ENCODE results near the gene COL4A6. TPM values are rescaled to one million over a fixed set of nuclear protein-coding genes. Genes with fewer than 3 reads are reported as not detected.

Gene COL4A6
- total and polyA plus RNA-seq, 8 donors, result 1.2 to 17.5 (median 14.2) TPM

GRCh38 chrX:108198420-108198819 is 239.8 kb downstream of the COL4A6 start:
- H3K9me3 ChIP-seq, result no peaks in the 10 kb centered on the region
- peaks cover 0 to 24% of the 10 kb centered on the region in 2 donors for H3K27me3 ChIP-seq
- intact Hi-C loops (cut with DNase I), result no loop called here
- no peaks in the 10 kb centered on the region for H3K36me3 ChIP-seq
- no peak overlapping the region for H3K4me3 ChIP-seq
- DNase-seq (no peak), ATAC-seq (peak; percentile 21)
- H3K27ac ChIP-seq, result no peak overlapping the region
- TF ChIP-seq CTCF (IDR thresholded peaks at IDR 0.05), result no peak
- no peaks in the 10 kb centered on the region for H3K4me1 ChIP-seq

- H3K36me3 ChIP-seq, result no peaks in the 10 kb centered on the region
- ATAC-seq (peak; percentile 17), DNase-seq (no peak)
- TF ChIP-seq CTCF (IDR thresholded peaks at IDR 0.05), result no peak
- intact Hi-C loops (cut with DNase I), result no loop called here
- no peaks in the 10 kb centered on the region for H3K4me1 ChIP-seq
- H3K27ac ChIP-seq, result no peak overlapping the region
- no peak overlapping the region for H3K4me3 ChIP-seq
- no peaks in the 10 kb centered on the region for H3K9me3 ChIP-seq
- peaks cover 0 to 11% of the 10 kb centered on the region in 2 donors for H3K27me3 ChIP-seq
These were observed 251.4 kb downstream of the COL4A6 start for GRCh38 chrX:108186811-108187210.

GRCh38 chrX:108178143-108178498 is 260.1 kb downstream of the COL4A6 start:
- no peak for TF ChIP-seq CTCF (IDR thresholded peaks at IDR 0.05)
- intact Hi-C loops (cut with DNase I), result no loop called here
- Histone ChIP-seq H3K4me1 (no peaks in the 10 kb centered on the region), H3K27ac (no peak overlapping the region), H3K4me3 (no peak overlapping the region), H3K27me3 (no peaks in the 10 kb centered on the region), H3K9me3 (no peaks in the 10 kb centered on the region), H3K36me3 (no peaks in the 10 kb centered on the region)
- ATAC-seq, result no peak
- no peak for DNase-seq

- Histone ChIP-seq H3K36me3 (no peaks in the 10 kb centered on the region), H3K9me3 (no peaks in the 10 kb centered on the region), H3K4me1 (no peaks in the 10 kb centered on the region), H3K4me3 (no peak overlapping the region), H3K27me3 (no peaks in the 10 kb centered on the region), H3K27ac (no peak overlapping the region)
- intact Hi-C loops (cut with DNase I), result no loop called here
- TF ChIP-seq CTCF (IDR thresholded peaks at IDR 0.05), result no peak
- DNase-seq (no peak), ATAC-seq (no peak)
These were observed 260.7 kb downstream of the COL4A6 start for GRCh38 chrX:108177351-108178142.

- no peaks in the 10 kb centered on the region for H3K36me3 ChIP-seq
- ATAC-seq (no peak), DNase-seq (no peak)
- no peak overlapping the region for H3K4me3 ChIP-seq
- H3K4me1 ChIP-seq, result no peaks in the 10 kb centered on the region
- intact Hi-C loops (cut with DNase I), result no loop called here
- H3K27ac ChIP-seq, result no peak overlapping the region
- no peaks in the 10 kb centered on the region for H3K9me3 ChIP-seq
- no peak for TF ChIP-seq CTCF (IDR thresholded peaks at IDR 0.05)
- H3K27me3 ChIP-seq, result no peaks in the 10 kb centered on the region
These were observed 264.3 kb downstream of the COL4A6 start for GRCh38 chrX:108173874-108174273.

Data from left lung (tissue), 10 donors.